Left renal cortex interstitium (tissue), 4 donors: ENCODE data around the gene NUPR2. TPM values are rescaled to one million over a fixed set of nuclear protein-coding genes. Genes with fewer than 3 reads are reported as not detected.
"Not testable (repeated sequence)": the region's sequence is repeated elsewhere in the genome, so short reads cannot be mapped to it uniquely, and the experiment has no call there.

Source experiments
- DNase-seq, 4 donors: peaks; one replicate each; pipeline ENCODE4 v3.0.0-alpha.2; 2013; ENCODE audit warnings: low read depth in 4 of 4, low spot score in 2 of 4, missing footprints in 1 of 4
- polyA plus RNA-seq, 4 donors: library from polyadenylated mRNA; unstranded; fragments of 120-200 nt; gene quantifications; one replicate each; pipeline ENCODE4 v1.2.1, GENCODE V29; 2013; ENCODE audit not compliant: insufficient read length in 4 of 4

Gene NUPR2
- polyA plus RNA-seq, 4 donors = 2.5 to 3.4 (median 2.7) TPM

DNA sequence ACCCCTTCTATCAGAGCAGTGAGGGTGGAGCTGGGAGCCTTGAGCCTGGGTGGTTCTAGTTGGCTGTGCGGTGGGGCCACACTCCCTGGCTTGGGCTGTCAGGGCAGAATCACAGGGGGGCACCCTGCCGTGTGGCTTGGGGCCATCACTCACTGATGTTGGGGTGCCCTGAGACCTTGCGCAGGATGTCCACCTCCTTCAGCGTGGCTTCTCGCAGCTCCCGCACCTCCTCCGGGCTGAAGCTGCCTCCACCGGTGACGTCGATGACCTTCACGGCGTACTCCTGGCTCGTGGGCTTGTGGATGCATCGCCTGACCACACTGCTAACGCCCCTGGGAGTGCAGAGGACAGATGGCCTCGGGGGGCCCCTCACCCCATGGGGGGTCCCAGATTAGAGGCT, 28.8 kb downstream of the NUPR2 start:
- DNase-seq = no peak

DNA sequence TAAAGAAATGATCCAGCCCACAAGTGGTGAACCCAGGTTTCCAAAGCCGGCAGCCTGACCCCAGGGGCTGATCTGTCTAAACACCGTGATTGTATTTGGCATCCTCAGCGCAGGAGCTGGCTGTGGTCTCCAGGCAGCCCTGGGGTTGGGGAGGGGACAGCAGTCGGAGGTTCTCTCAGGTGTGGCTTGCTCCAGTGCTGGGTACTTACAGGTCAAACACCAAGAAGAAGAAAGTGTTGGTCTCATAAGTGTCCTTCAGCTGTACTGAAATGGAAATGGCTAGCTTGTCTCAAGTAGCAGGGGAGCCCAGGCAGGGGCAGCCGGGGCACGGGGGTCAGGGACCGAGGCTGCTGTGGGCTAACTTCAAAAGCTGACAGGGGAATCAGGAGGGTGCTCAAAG, 29.5 kb downstream of the NUPR2 start:
- DNase-seq = no peak

DNA sequence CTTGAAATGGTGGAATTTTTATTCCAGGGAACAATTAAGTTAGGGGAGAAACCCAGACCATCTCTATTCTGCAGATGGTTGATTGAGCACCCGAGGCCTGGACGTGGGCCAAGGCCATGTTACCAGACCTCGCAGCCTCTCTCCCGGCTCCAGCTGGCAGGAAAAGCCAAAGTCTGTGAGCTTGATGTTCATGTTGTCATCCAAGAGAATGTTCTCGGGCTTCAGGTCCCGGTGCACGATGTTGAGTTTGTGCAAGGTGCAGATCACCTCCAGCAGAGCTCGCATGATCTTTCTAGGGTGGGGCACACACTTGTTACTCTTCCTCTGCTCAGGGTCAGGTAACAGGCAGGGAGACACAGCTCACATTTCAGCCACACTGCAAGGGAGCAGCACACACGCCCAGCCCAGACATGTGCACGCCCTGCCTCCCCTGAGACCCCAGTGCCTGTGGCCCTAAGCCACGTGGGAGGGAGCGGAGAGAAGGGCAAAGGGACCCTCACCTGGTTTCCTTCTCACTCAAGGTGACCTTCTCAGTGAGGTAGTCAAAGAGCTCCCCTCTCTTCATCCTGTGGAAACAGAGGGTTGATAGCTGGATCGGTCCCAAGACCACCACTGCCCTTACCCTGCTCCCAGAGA, 32.9 kb downstream of the NUPR2 start:
- DNase-seq = no peak

DNA sequence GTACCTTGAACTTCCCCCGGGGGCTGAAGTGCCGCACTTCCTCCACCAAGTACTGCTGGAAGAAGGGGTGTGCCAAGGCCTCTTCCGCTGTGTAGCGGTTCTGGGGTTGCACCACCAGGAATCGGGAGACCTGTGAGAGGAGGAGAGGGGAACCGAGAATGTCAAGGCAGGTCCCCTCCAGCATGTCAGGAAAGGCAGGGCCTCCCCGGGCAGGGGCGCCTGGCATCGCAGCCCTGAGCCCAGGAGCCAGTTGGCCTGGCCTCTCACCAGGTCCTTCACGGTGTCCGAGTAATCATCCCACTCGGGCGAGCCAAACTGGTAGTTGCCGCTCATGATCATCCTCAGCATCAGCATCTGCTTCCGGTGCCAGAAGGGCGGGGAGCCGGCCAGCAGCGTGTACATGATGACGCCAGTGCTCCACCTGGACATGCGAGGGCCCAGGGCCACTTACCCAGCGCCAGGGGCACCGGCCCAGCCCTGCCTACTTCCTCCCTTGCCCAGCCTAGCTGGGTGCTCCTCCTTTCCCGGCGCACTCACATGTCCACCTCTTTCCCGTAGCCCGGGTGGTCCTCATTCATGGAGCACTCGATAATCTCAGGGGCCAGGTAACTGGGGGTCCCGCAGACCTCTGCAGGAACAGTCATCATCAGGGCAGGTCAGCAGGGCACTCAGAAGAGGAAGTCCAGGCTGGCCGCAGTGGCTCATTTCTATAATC, 34.4 kb downstream of the NUPR2 start:
- no peak for DNase-seq

DNA sequence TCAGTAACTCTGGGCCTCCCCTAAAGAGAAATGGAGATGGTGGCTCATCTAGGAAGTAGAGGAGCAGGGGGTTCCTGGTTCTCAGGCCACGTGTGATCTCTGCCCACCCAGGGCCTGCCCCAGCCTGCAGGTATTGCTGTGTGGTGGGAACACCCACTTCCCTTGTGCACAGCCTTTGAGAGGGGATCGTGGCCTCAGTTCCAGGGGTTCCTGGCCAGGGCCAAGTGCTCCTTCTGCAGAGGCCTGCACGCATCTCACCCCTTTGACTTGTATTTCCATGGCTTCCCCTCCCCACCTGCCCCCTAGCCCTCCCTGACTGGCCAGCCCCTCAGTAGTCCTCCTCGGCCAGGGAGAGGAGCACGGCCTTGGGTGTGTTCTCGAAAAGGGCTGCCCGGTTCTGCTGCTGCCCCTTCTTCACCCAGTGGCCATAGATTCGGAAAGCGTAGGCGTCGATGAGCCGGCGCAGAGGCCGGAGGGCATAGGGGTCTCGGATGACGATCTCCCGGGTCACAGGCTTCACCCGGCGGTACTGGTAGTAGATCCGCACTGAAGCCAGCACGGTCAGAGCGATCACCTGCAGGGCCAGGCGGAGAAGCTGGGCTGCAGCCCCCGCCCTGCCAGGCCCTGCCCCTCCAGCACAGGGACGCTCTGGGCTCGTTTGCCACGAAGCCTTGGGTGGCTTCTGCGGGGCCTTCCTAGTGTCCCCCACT, 35.3 kb downstream of the NUPR2 start:
- not testable (repeated sequence) for DNase-seq

DNA sequence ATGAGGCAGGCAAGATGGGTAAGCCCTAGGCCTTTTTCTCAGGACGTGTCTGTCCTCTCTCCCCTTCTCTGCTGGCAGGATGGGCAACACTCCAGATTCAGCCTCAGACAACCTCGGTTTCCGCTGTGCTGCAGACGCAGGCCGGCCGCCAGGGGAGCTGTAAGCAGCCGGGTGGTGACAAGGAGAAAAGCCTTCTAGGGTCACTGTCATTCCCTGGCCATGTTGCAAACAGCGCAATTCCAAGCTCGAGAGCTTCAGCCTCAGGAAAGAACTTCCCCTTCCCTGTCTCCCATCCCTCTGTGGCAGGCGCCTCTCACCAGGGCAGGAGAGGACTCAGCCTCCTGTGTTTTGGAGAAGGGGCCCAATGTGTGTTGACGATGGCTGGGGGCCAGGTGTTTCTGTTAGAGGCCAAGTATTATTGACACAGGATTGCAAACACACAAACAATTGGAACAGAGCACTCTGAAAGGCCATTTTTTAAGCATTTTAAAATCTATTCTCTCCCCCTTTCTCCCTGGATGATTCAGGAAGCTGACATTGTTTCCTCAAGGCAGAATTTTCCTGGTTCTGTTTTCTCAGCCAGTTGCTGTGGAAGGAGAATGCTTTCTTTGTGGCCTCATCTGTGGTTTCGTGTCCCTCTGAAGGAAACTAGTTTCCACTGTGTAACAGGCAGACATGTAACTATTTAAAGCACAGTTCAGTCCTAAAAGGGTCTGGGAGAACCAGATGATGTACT, 36.6 kb downstream of the NUPR2 start:
- DNase-seq = no peak

DNA sequence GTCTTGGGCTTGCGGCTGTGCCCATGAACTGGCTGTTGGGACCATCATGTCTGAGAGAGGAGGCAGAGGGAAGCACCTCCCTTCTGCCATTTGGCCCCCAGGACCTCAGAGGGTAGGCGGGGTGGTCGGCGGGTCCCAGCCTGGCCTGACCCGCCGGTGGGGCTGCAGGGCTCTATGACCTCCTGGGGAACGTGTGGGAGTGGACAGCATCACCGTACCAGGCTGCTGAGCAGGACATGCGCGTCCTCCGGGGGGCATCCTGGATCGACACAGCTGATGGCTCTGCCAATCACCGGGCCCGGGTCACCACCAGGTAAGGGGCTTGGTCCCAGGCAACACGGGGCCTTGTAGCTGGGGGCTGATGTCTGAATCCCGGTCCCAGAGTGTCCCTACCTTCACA, 38.0 kb downstream of the NUPR2 start:
- no peak for DNase-seq

DNA sequence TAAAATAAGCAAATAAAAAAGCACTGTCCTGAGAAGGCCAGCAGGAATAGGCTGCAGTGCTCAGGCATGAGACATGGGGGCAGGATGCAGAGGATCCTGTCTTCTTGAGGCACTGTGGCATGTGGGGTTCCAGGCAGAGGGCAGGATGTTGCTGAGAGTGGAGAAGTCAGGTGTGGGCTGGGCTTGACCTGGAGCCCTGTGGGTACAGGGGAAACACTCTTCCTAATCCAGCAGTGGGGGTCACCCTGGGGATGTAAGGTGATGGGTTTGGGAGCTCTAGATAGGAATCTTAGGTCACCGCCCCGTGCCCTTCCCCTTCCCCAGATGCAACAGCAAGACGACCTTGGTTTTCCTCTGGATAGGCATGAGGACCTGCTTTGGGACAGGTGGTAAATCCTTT, 38.5 kb downstream of the NUPR2 start:
- DNase-seq = no peak

DNA sequence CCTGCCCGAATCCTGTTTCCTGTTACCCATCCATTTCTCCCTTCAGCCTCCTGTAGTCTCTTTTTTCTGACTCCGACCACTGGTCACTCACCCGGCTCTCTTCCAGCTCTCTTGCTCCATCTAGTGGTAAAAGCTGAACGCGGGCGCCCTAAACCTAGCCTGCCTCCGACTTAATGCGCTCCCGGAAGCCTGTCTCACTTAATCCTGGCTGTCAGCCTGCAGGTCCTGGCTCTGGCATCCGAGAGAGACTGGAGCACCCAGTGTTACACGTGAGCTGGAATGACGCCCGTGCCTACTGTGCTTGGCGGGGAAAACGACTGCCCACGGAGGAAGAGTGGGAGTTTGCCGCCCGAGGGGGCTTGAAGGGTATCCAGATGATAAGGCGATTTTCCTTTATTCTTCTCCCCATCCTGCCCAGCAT, 41.8 kb downstream of the NUPR2 start:
- DNase-seq = peak in 2 of 4 donors; percentile 71 to 83

DNA sequence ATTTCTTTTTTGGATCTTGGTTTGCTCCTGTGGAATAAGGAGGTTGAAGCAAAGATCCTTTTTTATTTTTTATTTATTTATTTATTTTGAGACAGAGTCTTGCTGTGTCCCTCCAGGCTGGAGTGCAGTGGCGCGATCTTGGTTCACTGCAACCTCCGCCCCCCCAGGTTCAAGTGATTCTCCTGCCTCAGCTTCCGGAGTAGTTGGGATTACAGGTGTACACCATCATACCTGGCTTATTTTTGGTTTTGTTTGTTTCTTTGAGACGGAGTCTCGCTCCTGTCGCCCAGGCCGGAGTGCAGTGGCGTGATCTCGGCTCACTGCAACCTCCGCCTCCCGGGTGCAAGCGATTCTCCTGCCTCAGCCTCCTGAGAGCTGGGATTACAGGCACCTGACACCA, 49.8 kb downstream of the NUPR2 start:
- DNase-seq = not testable (repeated sequence)

Other genes starting within 250 kb of the NUPR2 start
- gene ZNF713, start 229.0 kb downstream of the NUPR2 start, polyA plus RNA-seq = 10 to 100 TPM; 11.1 to 19.4 (median 14.0) TPM
- 10 to 100 TPM; 15.8 to 21.2 (median 17.2) TPM for gene MRPS17, start 164.5 kb downstream of the NUPR2 start, polyA plus RNA-seq
- gene NIPSNAP2, start 151.8 kb downstream of the NUPR2 start, polyA plus RNA-seq = 100 to 1,000 TPM; 105 to 139 (median 113) TPM
- gene PSPH, start 65.0 kb downstream of the NUPR2 start, polyA plus RNA-seq = 10 to 100 TPM; 31.0 to 45.3 (median 33.5) TPM
- 100 to 1,000 TPM; 201 to 248 (median 214) TPM for gene CCT6A, start 64.7 kb downstream of the NUPR2 start, polyA plus RNA-seq
- 100 to 1,000 TPM in 3 of 4 donors, 10 to 100 TPM in 1; 76.4 to 158 (median 143) TPM for gene SUMF2, start 52.1 kb downstream of the NUPR2 start, polyA plus RNA-seq
- 1 to 10 TPM in 2 of 4 donors, under 1 TPM in 2; 0.68 to 2.5 (median 1.5) TPM for gene PHKG1, start 23.5 kb downstream of the NUPR2 start, polyA plus RNA-seq
- gene CHCHD2, start 9.9 kb downstream of the NUPR2 start, polyA plus RNA-seq = 100 to 1,000 TPM; 239 to 360 (median 264) TPM